Erythroblast (primary cell): ENCODE measurements around the gene HELZ.
A peak's percentile ranks its signal among the peaks of the same experiment; 100 is the strongest.
"Not testable (repeated sequence)": the region's sequence is repeated elsewhere in the genome, so short reads cannot be mapped to it uniquely, and the experiment has no call there.

Experiments
- DNase-seq, 2 experiments: peaks; one replicate each; lab custom pipeline; 2025; lab: John Stamatoyannopoulos, UW
- GATA1 ChIP-seq: IDR thresholded peaks from 2 replicates; pipeline ENCODE4 v1.6.1; 2011; ENCODE audit warnings: low read depth, mild to moderate bottlenecking, control low read depth, low read length, moderate library complexity
- POLR2A ChIP-seq: IDR thresholded peaks from 2 replicates; pipeline ENCODE4 v1.6.1; 2011; ENCODE audit warnings: mild to moderate bottlenecking, low read length

HELZ gene

DNA sequence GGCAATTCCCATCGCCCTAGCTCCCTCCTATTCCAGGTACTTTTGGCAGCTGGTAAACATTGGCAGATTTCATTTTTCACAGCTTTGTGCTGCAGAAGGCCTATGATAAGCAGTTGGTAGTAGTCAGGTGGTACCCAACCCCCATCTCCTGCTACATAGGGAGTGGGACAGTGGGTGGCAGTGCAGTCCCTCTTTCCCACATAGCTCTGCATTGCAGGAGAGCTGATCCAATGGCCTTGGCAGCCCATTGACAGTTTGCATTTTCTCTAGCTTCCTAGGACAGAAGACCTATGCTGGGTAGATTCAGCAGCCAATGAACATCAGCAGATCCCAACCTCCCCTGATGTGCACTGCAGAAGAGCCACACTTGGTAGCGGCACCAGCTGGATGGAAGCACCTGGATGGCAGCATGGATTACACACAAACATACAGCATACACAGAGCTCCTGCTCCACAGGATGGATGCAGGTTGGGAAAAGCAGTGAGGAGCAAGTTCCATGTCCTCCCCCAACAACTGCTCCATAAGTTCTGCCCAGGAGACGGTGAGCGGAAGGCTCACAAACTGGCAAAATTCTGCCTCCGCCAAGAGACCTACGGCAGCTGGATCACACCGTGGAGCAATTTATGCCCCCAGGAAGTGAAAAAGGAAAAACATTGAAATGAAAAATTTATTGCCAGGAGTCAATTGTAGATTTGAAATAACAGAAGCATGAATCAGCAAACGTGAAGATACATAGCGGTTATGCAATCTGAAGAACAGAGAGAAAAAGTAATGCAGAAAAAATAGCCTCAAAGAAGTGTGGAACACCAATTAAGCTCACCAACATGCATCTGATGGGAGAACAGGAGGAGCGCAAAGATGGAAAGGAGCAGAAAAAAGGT is 105.0 kb downstream of the HELZ start:
- peak; percentile 20 to 40 for DNase-seq
- TF ChIP-seq GATA1 = no peak
- TF ChIP-seq POLR2A = no peak

DNA sequence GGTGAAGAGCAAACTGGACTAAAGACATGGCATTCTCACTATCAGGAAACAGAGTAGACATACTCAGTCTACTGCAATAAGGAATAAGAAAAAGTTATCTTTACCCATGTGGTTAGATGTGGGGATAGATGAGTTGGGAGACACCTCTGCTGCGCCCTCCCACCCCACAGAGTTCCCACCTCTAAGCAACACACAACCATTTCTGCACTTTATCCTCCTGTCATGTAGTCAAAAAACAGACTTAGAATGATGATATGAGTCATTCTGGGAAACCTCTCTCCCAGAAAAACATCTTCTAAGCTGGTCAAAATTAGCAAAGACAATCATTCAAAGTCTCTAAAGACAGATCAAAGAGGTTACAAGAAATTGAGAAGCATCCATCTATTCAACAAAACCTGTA is 105.7 kb downstream of the HELZ start:
- TF ChIP-seq POLR2A (no peak), GATA1 (no peak)
- DNase-seq = no peak

DNA sequence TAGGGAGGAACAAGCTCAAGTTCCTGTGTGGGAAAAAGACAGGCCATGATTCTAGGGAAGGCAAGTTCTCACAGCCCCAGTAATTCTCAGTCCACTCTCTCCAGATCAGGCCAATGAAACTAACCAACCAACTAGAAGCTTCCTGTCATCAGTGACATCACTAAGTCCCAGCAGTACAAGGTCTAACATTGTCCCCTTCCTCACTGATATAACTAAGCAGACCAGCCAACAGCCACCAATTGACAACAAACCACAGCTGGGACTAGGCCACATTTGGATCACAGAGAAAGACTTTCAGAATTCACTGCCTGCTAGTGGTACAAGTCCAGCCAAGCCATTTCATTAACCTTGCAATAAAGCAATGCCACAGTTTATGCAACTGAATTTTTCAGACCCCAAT is 106.6 kb downstream of the HELZ start:
- no peak for DNase-seq
- no peak for TF ChIP-seq GATA1
- no peak for TF ChIP-seq POLR2A

DNA sequence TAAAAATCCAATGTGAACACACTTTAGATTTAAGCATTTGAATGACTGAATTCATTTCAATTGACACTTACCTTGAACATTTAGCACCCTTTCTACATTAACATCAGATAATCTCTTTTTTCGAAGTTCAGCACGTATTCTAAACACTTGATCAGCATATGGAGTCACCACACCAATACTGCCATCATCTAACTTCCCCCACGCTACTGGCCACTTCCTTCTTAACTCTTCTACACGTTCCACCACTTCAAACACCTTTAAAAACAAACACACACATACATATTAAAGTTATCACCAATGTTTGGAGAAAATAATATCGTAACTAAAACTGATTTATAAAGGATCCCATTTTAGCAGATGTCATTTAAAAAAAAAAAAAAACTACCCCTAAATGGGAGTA is 107.1 kb downstream of the HELZ start:
- TF ChIP-seq GATA1 (no peak), POLR2A (no peak)
- DNase-seq = no peak

DNA sequence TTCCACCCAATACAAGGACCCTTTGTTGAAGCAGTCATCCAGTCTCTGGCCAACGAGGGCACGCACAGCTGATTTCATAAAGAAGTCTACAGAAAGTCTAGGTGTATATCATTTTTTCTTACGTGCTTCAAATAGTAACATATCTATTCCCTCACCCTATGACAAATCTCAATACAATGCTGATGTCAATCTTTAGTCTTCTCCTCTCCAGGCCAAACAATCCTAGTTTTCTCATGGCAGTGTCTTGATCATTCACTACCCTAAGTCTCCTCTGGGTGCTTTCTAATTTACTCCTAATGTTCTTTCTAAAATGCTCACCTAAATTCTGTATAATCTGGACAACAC is 108.0 kb downstream of the HELZ start:
- no peak for TF ChIP-seq POLR2A
- no peak for TF ChIP-seq GATA1
- DNase-seq = no peak

DNA sequence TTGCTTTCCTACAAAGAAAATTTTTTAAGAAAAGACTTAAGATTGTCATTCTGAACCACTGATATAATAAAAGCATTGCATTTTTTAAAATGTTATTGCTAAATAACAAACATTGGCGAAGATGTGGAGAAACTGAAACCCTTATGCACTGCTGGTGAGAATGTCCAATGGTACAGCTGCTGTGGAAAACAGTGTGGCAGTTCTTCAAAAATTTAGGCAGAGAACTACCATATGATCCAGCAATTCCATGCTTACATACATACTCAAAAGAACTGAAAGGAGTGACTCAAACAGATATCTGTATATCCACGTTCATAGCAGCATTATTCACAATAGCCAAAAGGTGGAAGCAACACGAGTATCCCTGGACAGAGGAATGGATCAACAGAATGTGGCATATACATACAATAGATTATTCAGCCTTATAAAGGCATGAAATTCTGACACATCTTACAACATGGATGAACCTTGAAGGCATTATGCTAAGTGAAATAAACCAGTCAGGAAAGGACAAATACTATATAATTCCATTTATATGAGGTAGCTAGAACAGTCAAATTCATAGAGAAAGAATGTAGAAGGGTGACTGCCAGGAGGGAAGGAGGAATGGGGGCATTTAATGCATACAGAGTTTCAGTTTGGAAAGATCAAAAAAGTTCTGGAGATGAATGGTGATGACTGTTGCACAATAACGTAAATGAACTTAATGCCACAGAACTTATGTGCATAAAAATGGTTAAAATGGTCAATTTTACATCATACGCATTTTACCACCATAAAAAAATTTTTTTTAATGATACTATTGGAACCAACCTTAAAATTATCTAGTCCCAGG is 108.6 kb downstream of the HELZ start:
- no peak for DNase-seq
- TF ChIP-seq GATA1 (no peak), POLR2A (no peak)

DNA sequence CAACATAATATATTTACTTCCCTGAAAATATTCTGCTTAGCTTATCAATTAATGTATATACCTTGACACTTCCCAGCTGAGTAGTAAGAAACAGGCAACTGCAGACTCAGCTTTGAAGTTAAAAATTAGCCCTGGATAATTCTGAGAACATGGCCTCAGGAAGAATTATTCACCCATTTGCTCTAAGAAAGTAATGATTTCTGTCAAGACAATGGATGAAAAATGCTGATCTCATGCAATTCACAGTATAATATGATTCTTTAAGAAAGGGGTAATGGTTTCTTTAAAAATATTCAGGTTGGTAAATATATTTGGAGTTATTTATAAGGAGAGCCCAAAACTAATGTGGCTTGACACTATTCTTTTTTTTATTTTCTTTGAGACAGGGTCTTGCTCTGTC is 111.8 kb downstream of the HELZ start:
- DNase-seq = no peak
- TF ChIP-seq POLR2A = no peak
- no peak for TF ChIP-seq GATA1

DNA sequence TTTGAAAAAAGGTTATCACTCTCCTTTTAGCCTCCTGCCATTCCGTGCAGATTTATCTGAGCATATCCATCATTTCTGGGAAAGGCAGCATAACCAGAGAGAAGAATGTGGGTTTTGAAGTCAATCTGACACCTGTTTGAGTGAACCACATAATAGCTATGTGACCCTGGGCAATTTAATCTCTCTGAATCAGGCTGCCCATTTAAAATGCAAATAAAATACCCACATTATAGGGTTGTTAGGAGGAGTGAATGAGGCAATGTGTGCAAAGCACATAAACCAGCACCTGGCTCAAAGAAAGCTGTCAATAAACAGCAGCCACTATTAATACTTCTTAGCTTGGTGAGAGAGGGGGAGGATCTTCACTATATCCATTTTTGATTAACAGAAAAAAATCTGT is 112.6 kb downstream of the HELZ start:
- no peak for DNase-seq
- TF ChIP-seq POLR2A (no peak), GATA1 (no peak)

DNA sequence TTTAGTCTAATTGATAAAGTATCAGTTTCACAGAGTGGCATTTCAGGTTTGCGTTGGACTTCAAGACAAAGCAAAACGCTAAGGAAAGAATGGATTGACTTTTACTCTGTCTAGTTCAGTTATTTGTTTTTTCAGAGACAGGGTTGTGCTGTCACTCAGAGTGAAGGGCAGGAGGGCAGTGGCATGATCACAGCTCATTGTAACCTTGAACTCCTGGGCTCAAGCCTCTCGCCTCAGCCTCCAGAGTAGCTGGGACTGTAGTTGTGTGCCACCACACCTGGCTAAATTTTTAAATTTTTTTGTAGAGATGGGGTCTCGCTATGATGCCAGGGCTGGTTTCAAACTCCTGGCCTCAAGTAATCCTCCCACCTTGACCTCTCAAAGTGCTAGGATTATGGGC is 114.2 kb downstream of the HELZ start:
- TF ChIP-seq POLR2A = no peak
- TF ChIP-seq GATA1 = no peak
- no peak for DNase-seq

DNA sequence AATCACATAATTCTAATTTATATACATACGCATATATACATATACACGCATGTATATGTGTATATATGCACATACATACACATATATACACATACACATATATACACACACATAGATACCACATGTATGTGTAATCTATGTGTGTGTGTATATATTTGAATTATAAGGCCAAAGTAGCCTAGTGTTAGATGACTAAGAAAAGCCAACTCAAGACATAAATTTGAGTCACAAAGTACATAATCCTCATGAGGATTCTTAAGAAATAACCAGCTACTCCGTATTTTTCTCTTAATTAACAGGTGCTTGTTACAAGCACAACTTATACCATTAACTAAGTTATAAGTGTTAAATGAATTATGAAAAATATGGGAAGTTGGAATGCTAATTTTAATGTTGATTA is 115.7 kb downstream of the HELZ start:
- DNase-seq = no peak
- TF ChIP-seq GATA1 (no peak), POLR2A (no peak)

DNA sequence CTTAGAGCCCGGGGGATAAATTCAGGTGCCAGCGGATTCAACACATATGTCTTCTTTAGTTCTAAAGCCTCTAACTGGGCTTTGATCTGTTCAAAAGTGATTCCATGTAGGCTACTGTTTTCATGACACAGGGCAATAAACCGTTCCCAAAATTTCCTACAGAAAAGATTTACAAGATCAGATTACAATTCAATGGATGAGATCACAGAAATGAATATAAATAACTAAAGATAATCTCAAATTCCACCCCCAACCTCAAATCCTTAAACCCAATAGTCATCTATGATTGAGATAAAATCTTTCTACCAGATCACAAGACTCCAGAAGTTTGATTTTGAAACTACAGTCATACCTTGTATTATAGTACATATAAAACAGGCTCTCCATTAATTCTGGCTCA is 116.3 kb downstream of the HELZ start:
- TF ChIP-seq GATA1 = no peak
- TF ChIP-seq POLR2A = no peak
- no peak for DNase-seq

DNA sequence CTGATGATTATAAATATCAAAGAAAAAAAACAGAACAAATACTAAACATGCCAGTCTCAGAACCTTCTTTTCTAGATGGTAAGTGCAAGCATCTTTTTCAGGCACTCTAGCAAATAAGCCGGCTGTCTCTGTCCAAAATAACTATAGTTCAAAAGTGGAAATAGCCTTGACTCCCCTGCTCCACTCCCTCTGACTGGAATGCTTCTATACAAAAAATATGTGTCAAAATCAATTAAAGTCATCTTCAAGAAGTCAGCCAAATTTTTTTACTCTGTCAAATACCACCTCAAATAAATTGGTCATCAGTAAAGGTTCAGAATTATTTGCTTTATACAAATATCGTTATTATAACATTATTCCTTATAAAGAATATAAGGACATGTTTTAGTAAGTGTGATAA is 117.1 kb downstream of the HELZ start:
- TF ChIP-seq GATA1 (no peak), POLR2A (no peak)
- DNase-seq = no peak

DNA sequence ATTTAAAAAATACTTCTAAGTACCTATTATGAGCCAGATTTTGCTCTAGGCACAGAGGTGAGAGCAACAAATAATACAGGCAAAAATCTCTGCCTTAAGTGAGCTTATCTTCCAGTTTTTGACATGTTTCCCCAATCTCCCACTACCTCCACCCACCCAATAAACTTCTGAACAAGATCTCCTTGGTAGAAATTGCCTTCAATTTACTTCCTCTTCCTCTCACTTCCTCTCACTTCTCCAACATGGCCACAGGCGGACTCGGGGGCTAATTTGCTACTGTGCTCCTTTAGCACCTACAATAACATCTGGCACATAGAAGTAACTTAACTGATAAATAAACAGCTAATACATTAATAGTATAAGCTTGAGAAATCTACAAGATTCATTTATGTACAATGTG is 118.0 kb downstream of the HELZ start:
- DNase-seq = no peak
- TF ChIP-seq GATA1 (no peak), POLR2A (no peak)

DNA sequence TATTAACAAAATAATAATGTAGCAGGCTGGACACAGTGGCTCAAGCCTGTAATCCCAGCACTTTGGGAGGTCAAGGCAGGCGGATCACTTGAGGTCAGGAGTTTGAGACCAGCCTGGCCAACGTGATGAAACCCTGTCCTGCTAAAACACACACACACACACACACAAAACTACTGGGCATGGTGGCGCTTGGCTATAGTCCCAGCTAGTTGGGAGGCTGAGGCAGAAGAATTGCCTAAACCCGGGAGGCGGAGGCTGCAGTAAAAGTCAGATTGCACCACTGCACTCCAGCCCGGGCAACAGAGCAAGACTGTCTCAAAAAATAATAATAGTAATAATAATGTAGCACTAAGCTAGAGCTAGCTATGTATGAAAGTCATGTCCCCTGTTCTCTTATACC is 118.5 kb downstream of the HELZ start:
- DNase-seq = not testable (repeated sequence)
